ENCODE results near the gene RPS6KA4. TPM values are rescaled to one million over a fixed set of nuclear protein-coding genes. Genes with fewer than 3 reads are reported as not detected.

RPS6KA4 gene
- total and polyA plus RNA-seq, 10 donors = 18.8 to 47.5 (median 37.7) TPM

GRCh38 chr11:64339286-64339685, 19.7 kb upstream of the RPS6KA4 start:
- 54 to 61% (median 56%) methylated on average over 4 of the region's 4 CpGs for WGBS, 5 donors
- H3K27ac ChIP-seq = peak overlapping the region; percentile 63 to 95 (median 88)
- peaks cover 22 to 93% (median 54%) of the 10 kb centered on the region in 6 donors for H3K4me1 ChIP-seq

GRCh38 chr11:64339754-64340408, 19.1 kb upstream of the RPS6KA4 start, which contains the start of gene CCDC88B:
CCDC88B (plus strand) TSS chr11:64340204; CDS start chr11:64340267, 63 bp downstream.
- peak; percentile 99 for DNase-seq
- peaks cover 22 to 93% (median 52%) of the 10 kb centered on the region in 6 donors for H3K4me1 ChIP-seq
- TF ChIP-seq POLR2AphosphoS5 (IDR thresholded peaks at IDR 0.05) (peak; percentile 84 to 90 (median 84)), CTCF (IDR thresholded peaks at IDR 0.05 in 8 of 11, conservative IDR thresholded peaks at IDR 0.05 in 3 of 11) (no peak), POLR2A (IDR thresholded peaks at IDR 0.05) (peak in 1 of 3 donors; percentile 4)
- WGBS, 5 donors = 14 to 36% (median 21%) methylated on average over 10 to 16 of the region's 16 CpGs
- H3K27me3 ChIP-seq (replicated peaks in 1 of 7) = peaks cover 0 to 5% (median 0%) of the 10 kb centered on the region in 7 donors
- peaks cover 0 to 33% (median 16%) of the 10 kb centered on the region in 6 donors for H3K36me3 ChIP-seq
- peak within 1 kb of the TSS; percentile 34 to 82 (median 50) for H3K4me3 ChIP-seq
- intact Hi-C loops (cut with DNase I; ENCODE audit: low total_unique reads) = no loop called here
- no peaks in the 10 kb centered on the region for H3K9me3 ChIP-seq
- H3K27ac ChIP-seq = peak within 1 kb of the TSS; percentile 63 to 95 (median 88)

More at GRCh38 chr11:64339286-64339685, 19.7 kb upstream of the RPS6KA4 start:
- DNase-seq = no peak
- TF ChIP-seq POLR2AphosphoS5 (IDR thresholded peaks at IDR 0.05) = no peak
- TF ChIP-seq POLR2A (IDR thresholded peaks at IDR 0.05) = no peak
- TF ChIP-seq CTCF (IDR thresholded peaks at IDR 0.05 in 8 of 11, conservative IDR thresholded peaks at IDR 0.05 in 3 of 11) = no peak
- Histone ChIP-seq H3K36me3 (peaks cover 0 to 27% (median 10%) of the 10 kb centered on the region in 6 donors), H3K4me3 (peak overlapping the region in 7 of 8 donors; percentile 36 to 82 (median 53)), H3K9me3 (no peaks in the 10 kb centered on the region), H3K27me3 (replicated peaks in 1 of 7) (peaks cover 0 to 5% (median 0%) of the 10 kb centered on the region in 7 donors)
- intact Hi-C loops (cut with DNase I; ENCODE audit: low total_unique reads) = no loop called here

- H3K4me1 ChIP-seq = peaks cover 22 to 94% (median 45%) of the 10 kb centered on the region in 6 donors
- intact Hi-C loops (cut with DNase I; ENCODE audit: low total_unique reads) = no loop called here
- H3K9me3 ChIP-seq = no peaks in the 10 kb centered on the region
- TF ChIP-seq POLR2AphosphoS5 (IDR thresholded peaks at IDR 0.05) = peak in 1 of 3 donors; percentile 38
- TF ChIP-seq CTCF (IDR thresholded peaks at IDR 0.05 in 8 of 11, conservative IDR thresholded peaks at IDR 0.05 in 3 of 11) = no peak
- peak; percentile 96 for DNase-seq
- peak overlapping the region; percentile 34 to 82 (median 50) for H3K4me3 ChIP-seq
- peaks cover 0 to 5% (median 0%) of the 10 kb centered on the region in 7 donors for H3K27me3 ChIP-seq (replicated peaks in 1 of 7)
- H3K27ac ChIP-seq = peak overlapping the region; percentile 63 to 95 (median 88)
- 17 to 36% (median 21%) methylated on average over 19 to 33 of the region's 33 CpGs for WGBS, 5 donors
- H3K36me3 ChIP-seq = peaks cover 0 to 42% (median 20%) of the 10 kb centered on the region in 6 donors
Observed at GRCh38 chr11:64340671-64341335, 18.2 kb upstream of the RPS6KA4 start.
